ENCODE data around the gene MS4A15.

The MS4A15 gene

GRCh38 chr11:60764879-60765278 lies 8.2 kb downstream of the MS4A15 start:
- no peak for DNase-seq (ENCODE audit: low spot score)
- H3K27ac ChIP-seq: no peak overlapping the region
- ChIA-PET POLR2A (ENCODE audit: low non-redundant PET) (no interaction called here), CTCF (interaction anchor here (0.5 to 1.6 kb wide), 4 partner anchors 11 to 1377 kb away, joined by 3 to 8 read pairs (median 3); no protein-coding TSS in a partner anchor)
- no peak for TF ChIP-seq CTCF (conservative IDR thresholded peaks at IDR 0.05; ENCODE audit: low read depth)

GRCh38 chr11:60765355-60765754 lies 8.7 kb downstream of the MS4A15 start:
- POLR2A ChIA-PET (ENCODE audit: low non-redundant PET): no interaction called here
- H3K27ac ChIP-seq: no peak overlapping the region
- no peak for DNase-seq (ENCODE audit: low spot score)
- CTCF ChIA-PET: interaction anchor here (0.5 to 1.6 kb wide), 2 partner anchors 10 to 566 kb away, joined by 3 to 8 read pairs; no protein-coding TSS in a partner anchor
- no peak for TF ChIP-seq CTCF (conservative IDR thresholded peaks at IDR 0.05; ENCODE audit: low read depth)

GRCh38 chr11:60766547-60766946 lies 9.9 kb downstream of the MS4A15 start:
- no peak overlapping the region for H3K27ac ChIP-seq
- ChIA-PET CTCF (interaction anchor here (0.7 to 1.1 kb wide), 4 partner anchors 9 to 298 kb away, joined by 3 read pairs; no protein-coding TSS in a partner anchor), POLR2A (ENCODE audit: low non-redundant PET) (no interaction called here)
- DNase-seq (ENCODE audit: low spot score): no peak
- TF ChIP-seq CTCF (conservative IDR thresholded peaks at IDR 0.05; ENCODE audit: low read depth): no peak

GRCh38 chr11:60767388-60767811 lies 10.7 kb downstream of the MS4A15 start:
- no peak overlapping the region for H3K27ac ChIP-seq
- peak; percentile 14; the same call in 1 of the 2 replicates for TF ChIP-seq CTCF (conservative IDR thresholded peaks at IDR 0.05; ENCODE audit: low read depth)
- DNase-seq (ENCODE audit: low spot score): no peak
- CTCF ChIA-PET: interaction anchor here (0.6 to 1.1 kb wide), 5 partner anchors 23 to 884 kb away, joined by 3 read pairs; no protein-coding TSS in a partner anchor
- POLR2A ChIA-PET (ENCODE audit: low non-redundant PET): no interaction called here

GRCh38 chr11:60768202-60768601 lies 11.5 kb downstream of the MS4A15 start:
- DNase-seq (ENCODE audit: low spot score): no peak

GRCh38 chr11:60769273-60769672 lies 12.6 kb downstream of the MS4A15 start:
- ChIA-PET POLR2A (ENCODE audit: low non-redundant PET) (interaction anchor here (0.6 kb wide), 1 partner anchor 1076 kb away, joined by 6 read pairs; no protein-coding TSS in a partner anchor), CTCF (interaction anchor here (0.6 to 1.1 kb wide), 2 partner anchors 58 to 130 kb away, joined by 3 read pairs; no protein-coding TSS in a partner anchor)

More at GRCh38 chr11:60768202-60768601, 11.5 kb downstream of the MS4A15 start:
- no peak for TF ChIP-seq CTCF (conservative IDR thresholded peaks at IDR 0.05; ENCODE audit: low read depth)
- H3K27ac ChIP-seq: no peak overlapping the region
- POLR2A ChIA-PET (ENCODE audit: low non-redundant PET): no interaction called here
- CTCF ChIA-PET: interaction anchor here (0.6 kb wide), 2 partner anchors 22 to 885 kb away, joined by 3 read pairs; no protein-coding TSS in a partner anchor

More at GRCh38 chr11:60769273-60769672, 12.6 kb downstream of the MS4A15 start:
- H3K27ac ChIP-seq: no peak overlapping the region
- no peak for TF ChIP-seq CTCF (conservative IDR thresholded peaks at IDR 0.05; ENCODE audit: low read depth)
- DNase-seq (ENCODE audit: low spot score): peak; percentile 57
